Measurements from ENCODE around the gene CCL18. TPM values are rescaled to one million over a fixed set of nuclear protein-coding genes. Genes with fewer than 3 reads are reported as not detected.

The CCL18 gene
- polyA plus RNA-seq, 4 donors = 0.24 to 17.9 (median 1.0) TPM

DNA sequence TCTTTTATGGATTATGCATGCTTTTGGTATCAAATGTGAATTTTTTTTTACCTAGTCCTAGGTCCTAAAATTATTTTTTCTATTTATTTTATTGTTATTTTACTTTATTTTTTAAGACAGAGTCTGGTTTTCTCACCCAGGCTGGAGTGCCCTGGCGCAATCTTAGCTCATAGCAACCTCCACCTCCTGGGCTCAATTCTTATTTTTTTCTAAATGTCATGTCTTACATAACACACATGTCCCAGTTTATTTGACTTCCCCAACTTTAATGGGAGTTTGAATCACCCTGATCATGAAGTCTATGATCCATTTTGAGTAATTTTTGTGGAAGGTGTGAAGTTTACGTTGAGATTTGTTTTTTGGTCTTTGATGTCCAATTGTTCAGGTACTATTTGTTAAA is 3.3 kb upstream of the CCL18 start:
- H3K4me3 ChIP-seq (ENCODE audit: low read depth in 1 of 3, low read length in 3 of 3) = no peak overlapping the region
- FAIRE-seq (no peak), DNase-seq (no peak)
- H3K4me1 ChIP-seq (ENCODE audit: control insufficient read depth in 3 of 3, insufficient read depth in 2 of 3, low read depth in 1 of 3, low read length in 2 of 3) = no peaks in the 10 kb centered on the region
- 75 to 94% (median 86%) methylated on average over 2 of the region's 2 CpGs for WGBS, 3 donors
- no peaks in the 10 kb centered on the region for H3K27me3 ChIP-seq (ENCODE audit: control insufficient read depth in 3 of 3, insufficient read depth in 3 of 3, low read length in 3 of 3)
- no peaks in the 10 kb centered on the region for H3K36me3 ChIP-seq (ENCODE audit: control insufficient read depth in 3 of 3, insufficient read depth in 2 of 3, low read depth in 1 of 3, low read length in 3 of 3)
- H3K27ac ChIP-seq (ENCODE audit: low read depth in 1 of 3, low read length in 2 of 3) = no peak overlapping the region
- H3K9me3 ChIP-seq (ENCODE audit: control insufficient read depth in 2 of 2, insufficient read depth in 1 of 2, low read depth in 1 of 2, low read length in 1 of 2) = no peaks in the 10 kb centered on the region

DNA sequence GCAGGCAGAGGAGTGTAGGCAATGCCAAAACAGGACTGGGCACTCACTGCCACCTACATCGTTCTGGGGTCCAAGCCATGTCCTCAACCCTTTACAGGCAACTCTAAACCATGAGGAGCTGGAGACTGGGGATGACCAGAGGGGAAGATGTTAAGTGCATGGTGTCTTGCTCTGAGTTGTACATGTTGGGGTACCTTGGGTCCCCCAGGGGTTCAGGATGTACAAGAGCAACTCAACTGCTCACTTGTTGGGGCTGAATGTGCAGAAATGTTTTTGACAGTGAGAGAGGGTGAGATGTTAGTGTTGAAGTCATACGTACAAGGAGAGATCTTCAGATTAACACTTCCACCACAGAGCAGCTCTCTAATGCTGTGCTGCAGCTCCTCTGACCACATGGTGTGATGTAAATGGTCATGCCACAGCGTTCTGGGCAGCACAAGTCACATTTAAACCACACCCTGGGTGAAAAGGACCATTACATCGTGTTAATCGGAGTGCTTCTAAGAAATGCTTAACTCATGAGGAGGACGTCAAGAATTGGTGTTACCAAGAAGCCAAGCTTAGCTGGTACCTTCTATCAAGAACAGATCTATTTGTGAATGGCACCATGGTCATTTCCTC is 2.4 kb downstream of the CCL18 start:
- Histone ChIP-seq H3K4me1 (ENCODE audit: control insufficient read depth in 3 of 3, insufficient read depth in 2 of 3, low read depth in 1 of 3, low read length in 2 of 3) (no peaks in the 10 kb centered on the region), H3K4me3 (ENCODE audit: low read depth in 1 of 3, low read length in 3 of 3) (no peak overlapping the region), H3K27me3 (ENCODE audit: control insufficient read depth in 3 of 3, insufficient read depth in 3 of 3, low read length in 3 of 3) (no peaks in the 10 kb centered on the region), H3K36me3 (ENCODE audit: control insufficient read depth in 3 of 3, insufficient read depth in 2 of 3, low read depth in 1 of 3, low read length in 3 of 3) (no peaks in the 10 kb centered on the region), H3K9me3 (ENCODE audit: control insufficient read depth in 2 of 2, insufficient read depth in 1 of 2, low read depth in 1 of 2, low read length in 1 of 2) (no peaks in the 10 kb centered on the region), H3K27ac (ENCODE audit: low read depth in 1 of 3, low read length in 2 of 3) (peak overlapping the region in 1 of 3 donors; percentile 41)
- DNase-seq = peak in 1 of 2 donors; percentile 30
- 73 to 93% (median 77%) methylated on average over 6 of the region's 6 CpGs for WGBS, 3 donors
- no peak for FAIRE-seq

DNA sequence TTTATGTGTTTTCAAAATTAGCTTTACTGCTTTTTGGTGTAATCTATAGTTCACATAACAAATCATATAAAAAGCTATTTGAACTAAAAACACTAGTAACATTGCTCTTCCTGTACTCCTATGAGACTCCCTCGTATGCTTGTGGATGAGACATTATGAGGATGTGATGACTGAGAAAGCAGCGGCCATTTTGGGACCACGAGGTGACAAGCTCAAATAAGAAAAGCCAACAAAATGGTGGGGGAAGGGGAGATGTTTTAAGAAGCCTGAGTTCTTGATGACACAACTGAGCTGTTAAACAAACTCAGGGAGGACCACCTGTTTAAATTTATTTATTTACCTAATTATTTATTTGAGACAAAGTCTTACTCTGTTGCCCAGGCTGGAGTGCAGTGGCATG is 4.5 kb downstream of the CCL18 start:
- WGBS, 3 donors = 79 to 88% (median 80%) methylated on average over 3 of the region's 3 CpGs
- no peaks in the 10 kb centered on the region for H3K9me3 ChIP-seq (ENCODE audit: control insufficient read depth in 2 of 2, insufficient read depth in 1 of 2, low read depth in 1 of 2, low read length in 1 of 2)
- no peak for FAIRE-seq
- H3K4me1 ChIP-seq (ENCODE audit: control insufficient read depth in 3 of 3, insufficient read depth in 2 of 3, low read depth in 1 of 3, low read length in 2 of 3) = no peaks in the 10 kb centered on the region
- no peak overlapping the region for H3K4me3 ChIP-seq (ENCODE audit: low read depth in 1 of 3, low read length in 3 of 3)
- no peak overlapping the region for H3K27ac ChIP-seq (ENCODE audit: low read depth in 1 of 3, low read length in 2 of 3)
- H3K27me3 ChIP-seq (ENCODE audit: control insufficient read depth in 3 of 3, insufficient read depth in 3 of 3, low read length in 3 of 3) = no peaks in the 10 kb centered on the region
- H3K36me3 ChIP-seq (ENCODE audit: control insufficient read depth in 3 of 3, insufficient read depth in 2 of 3, low read depth in 1 of 3, low read length in 3 of 3) = no peaks in the 10 kb centered on the region
- no peak for DNase-seq

DNA sequence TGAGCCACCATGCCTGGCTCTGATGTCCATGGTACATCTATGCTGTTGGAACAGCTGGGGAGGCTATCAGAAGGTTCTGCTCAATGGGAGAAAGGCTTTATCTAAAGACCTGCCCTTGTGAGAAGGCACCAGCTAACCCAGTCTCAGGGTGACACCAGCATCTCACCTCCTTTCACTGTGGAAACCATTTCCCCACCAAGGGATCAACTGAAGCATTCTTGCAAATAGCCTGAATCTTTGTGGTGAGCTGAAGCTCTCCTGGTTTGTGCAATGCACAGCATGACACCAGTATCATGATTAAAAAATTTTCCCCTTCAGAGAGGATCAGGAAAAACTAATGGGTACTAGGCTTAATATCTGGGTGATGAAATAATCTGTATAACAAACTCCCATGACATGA is 5.1 kb downstream of the CCL18 start:
- no peaks in the 10 kb centered on the region for H3K9me3 ChIP-seq (ENCODE audit: control insufficient read depth in 2 of 2, insufficient read depth in 1 of 2, low read depth in 1 of 2, low read length in 1 of 2)
- no peaks in the 10 kb centered on the region for H3K27me3 ChIP-seq (ENCODE audit: control insufficient read depth in 3 of 3, insufficient read depth in 3 of 3, low read length in 3 of 3)
- no peaks in the 10 kb centered on the region for H3K36me3 ChIP-seq (ENCODE audit: control insufficient read depth in 3 of 3, insufficient read depth in 2 of 3, low read depth in 1 of 3, low read length in 3 of 3)
- DNase-seq (no peak), FAIRE-seq (no peak)
- no peak overlapping the region for H3K27ac ChIP-seq (ENCODE audit: low read depth in 1 of 3, low read length in 2 of 3)
- H3K4me3 ChIP-seq (ENCODE audit: low read depth in 1 of 3, low read length in 3 of 3) = no peak overlapping the region
- H3K4me1 ChIP-seq (ENCODE audit: control insufficient read depth in 3 of 3, insufficient read depth in 2 of 3, low read depth in 1 of 3, low read length in 2 of 3) = no peaks in the 10 kb centered on the region

DNA sequence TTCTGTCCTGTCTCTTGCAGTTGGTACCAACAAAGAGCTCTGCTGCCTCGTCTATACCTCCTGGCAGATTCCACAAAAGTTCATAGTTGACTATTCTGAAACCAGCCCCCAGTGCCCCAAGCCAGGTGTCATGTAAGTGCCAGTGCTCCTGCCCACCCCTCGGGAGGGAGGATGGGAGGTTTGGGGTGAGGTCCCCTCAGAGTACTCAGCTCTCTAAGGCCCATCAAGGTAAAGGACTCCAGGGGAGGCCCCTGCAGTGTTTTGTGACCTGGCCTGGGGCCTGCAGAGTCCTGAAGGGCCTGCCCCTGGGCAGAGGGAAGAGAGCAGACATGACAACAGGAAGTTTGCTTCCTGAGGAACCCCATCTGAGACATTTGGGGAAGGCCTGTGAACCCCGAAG is 6.4 kb downstream of the CCL18 start:
- WGBS, 3 donors = 74 to 84% (median 79%) methylated on average over 3 of the region's 3 CpGs

DNA sequence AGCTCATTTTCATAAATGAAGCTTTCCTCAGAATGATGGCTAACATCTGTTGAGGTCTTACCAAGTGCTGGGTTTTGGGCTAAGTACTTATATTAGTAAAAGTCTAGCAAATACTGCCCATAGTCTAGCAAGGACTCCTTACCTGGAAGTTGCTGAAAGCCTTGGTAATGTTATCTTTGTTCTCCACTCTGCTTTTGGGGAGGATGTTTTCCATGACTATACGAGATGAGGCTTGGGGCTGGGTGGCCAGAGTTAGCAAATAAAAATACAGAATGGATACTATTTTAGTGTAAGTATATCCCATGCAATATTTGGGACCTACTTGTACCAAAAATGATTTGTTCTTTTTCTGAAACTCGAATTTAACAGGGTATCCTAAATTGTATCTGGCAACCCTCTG is 7.7 kb downstream of the CCL18 start:
- H3K4me1 ChIP-seq (ENCODE audit: control insufficient read depth in 3 of 3, insufficient read depth in 2 of 3, low read depth in 1 of 3, low read length in 2 of 3) = no peaks in the 10 kb centered on the region
- FAIRE-seq = no peak
- WGBS, 3 donors = 75 to 81% (median 80%) methylated on average over 2 of the region's 2 CpGs

More for the DNA sequence above, 6.4 kb downstream of the CCL18 start:
- Histone ChIP-seq H3K9me3 (ENCODE audit: control insufficient read depth in 2 of 2, insufficient read depth in 1 of 2, low read depth in 1 of 2, low read length in 1 of 2) (no peaks in the 10 kb centered on the region), H3K4me3 (ENCODE audit: low read depth in 1 of 3, low read length in 3 of 3) (no peak overlapping the region), H3K27ac (ENCODE audit: low read depth in 1 of 3, low read length in 2 of 3) (no peak overlapping the region), H3K4me1 (ENCODE audit: control insufficient read depth in 3 of 3, insufficient read depth in 2 of 3, low read depth in 1 of 3, low read length in 2 of 3) (no peaks in the 10 kb centered on the region), H3K36me3 (ENCODE audit: control insufficient read depth in 3 of 3, insufficient read depth in 2 of 3, low read depth in 1 of 3, low read length in 3 of 3) (no peaks in the 10 kb centered on the region), H3K27me3 (ENCODE audit: control insufficient read depth in 3 of 3, insufficient read depth in 3 of 3, low read length in 3 of 3) (no peaks in the 10 kb centered on the region)
- DNase-seq (no peak), FAIRE-seq (no peak)

DNA sequence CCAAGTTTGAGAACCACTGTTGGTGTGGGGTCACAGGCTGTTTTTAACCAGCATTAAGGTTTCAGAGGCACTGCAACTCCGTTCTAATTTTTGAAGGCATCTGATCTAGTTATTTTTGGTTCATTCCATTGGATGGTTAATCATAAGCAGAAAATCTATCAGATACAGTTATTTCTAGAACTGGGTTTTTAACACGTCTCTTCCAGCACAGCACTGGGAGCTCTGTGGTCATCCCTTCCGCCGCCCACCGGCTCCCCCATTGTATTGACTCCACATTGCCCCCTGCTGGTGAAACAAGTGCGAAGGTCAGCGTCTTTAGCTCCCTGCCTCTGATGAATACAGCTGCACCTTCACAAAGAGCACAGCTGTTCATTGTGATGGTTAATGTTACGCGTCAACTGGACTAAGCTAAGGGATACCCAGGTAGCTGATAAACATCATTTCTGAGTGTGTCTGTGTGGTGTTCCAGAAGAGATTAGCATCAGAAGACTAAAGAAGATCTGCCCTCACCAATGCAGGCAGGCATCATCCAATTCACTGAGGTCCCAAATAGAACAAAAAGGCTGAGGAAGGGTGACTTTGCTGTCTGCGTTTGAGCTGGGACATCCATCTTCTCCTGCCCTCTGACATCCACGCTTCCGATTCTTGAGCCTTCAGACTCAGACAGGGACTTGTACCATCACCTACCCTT is 8.5 kb downstream of the CCL18 start:
- FAIRE-seq (no peak), DNase-seq (peak; percentile 76 to 78)
- Histone ChIP-seq H3K4me1 (ENCODE audit: control insufficient read depth in 3 of 3, insufficient read depth in 2 of 3, low read depth in 1 of 3, low read length in 2 of 3) (no peaks in the 10 kb centered on the region), H3K27ac (ENCODE audit: low read depth in 1 of 3, low read length in 2 of 3) (no peak overlapping the region), H3K27me3 (ENCODE audit: control insufficient read depth in 3 of 3, insufficient read depth in 3 of 3, low read length in 3 of 3) (peaks cover 0 to 5% (median 0%) of the 10 kb centered on the region in 3 donors), H3K36me3 (ENCODE audit: control insufficient read depth in 3 of 3, insufficient read depth in 2 of 3, low read depth in 1 of 3, low read length in 3 of 3) (no peaks in the 10 kb centered on the region), H3K9me3 (ENCODE audit: control insufficient read depth in 2 of 2, insufficient read depth in 1 of 2, low read depth in 1 of 2, low read length in 1 of 2) (no peaks in the 10 kb centered on the region), H3K4me3 (ENCODE audit: low read depth in 1 of 3, low read length in 3 of 3) (no peak overlapping the region)
- WGBS, 3 donors = 32 to 34% (median 32%) methylated on average over 12 of the region's 12 CpGs

More for the DNA sequence above, 7.7 kb downstream of the CCL18 start:
- Histone ChIP-seq H3K27me3 (ENCODE audit: control insufficient read depth in 3 of 3, insufficient read depth in 3 of 3, low read length in 3 of 3) (peaks cover 0 to 5% (median 0%) of the 10 kb centered on the region in 3 donors), H3K27ac (ENCODE audit: low read depth in 1 of 3, low read length in 2 of 3) (no peak overlapping the region), H3K4me3 (ENCODE audit: low read depth in 1 of 3, low read length in 3 of 3) (no peak overlapping the region), H3K9me3 (ENCODE audit: control insufficient read depth in 2 of 2, insufficient read depth in 1 of 2, low read depth in 1 of 2, low read length in 1 of 2) (no peaks in the 10 kb centered on the region), H3K36me3 (ENCODE audit: control insufficient read depth in 3 of 3, insufficient read depth in 2 of 3, low read depth in 1 of 3, low read length in 3 of 3) (no peaks in the 10 kb centered on the region)
- no peak for DNase-seq

DNA sequence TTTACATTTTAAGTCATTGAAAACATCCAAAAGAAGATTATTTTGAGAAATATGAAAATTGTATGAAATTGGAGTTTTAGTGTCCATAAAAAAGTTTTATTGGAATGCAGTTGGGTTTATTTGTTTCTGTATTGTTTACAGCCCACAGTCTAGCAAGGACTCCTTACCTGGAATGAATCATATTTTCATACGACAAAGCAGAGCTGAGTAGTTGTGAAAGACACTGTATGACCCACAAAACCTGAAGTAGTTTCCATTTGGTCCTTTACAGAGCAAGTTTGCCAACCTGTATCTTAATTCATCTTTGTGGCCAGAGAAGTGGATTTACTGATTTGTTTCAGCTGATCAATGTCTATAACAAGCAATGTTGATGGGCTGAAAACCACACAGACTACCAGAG is 10.3 kb downstream of the CCL18 start:
- Histone ChIP-seq H3K27ac (ENCODE audit: low read depth in 1 of 3, low read length in 2 of 3) (no peak overlapping the region), H3K27me3 (ENCODE audit: control insufficient read depth in 3 of 3, insufficient read depth in 3 of 3, low read length in 3 of 3) (peaks cover 0 to 5% (median 0%) of the 10 kb centered on the region in 3 donors), H3K9me3 (ENCODE audit: control insufficient read depth in 2 of 2, insufficient read depth in 1 of 2, low read depth in 1 of 2, low read length in 1 of 2) (no peaks in the 10 kb centered on the region), H3K36me3 (ENCODE audit: control insufficient read depth in 3 of 3, insufficient read depth in 2 of 3, low read depth in 1 of 3, low read length in 3 of 3) (no peaks in the 10 kb centered on the region), H3K4me3 (ENCODE audit: low read depth in 1 of 3, low read length in 3 of 3) (no peak overlapping the region), H3K4me1 (ENCODE audit: control insufficient read depth in 3 of 3, insufficient read depth in 2 of 3, low read depth in 1 of 3, low read length in 2 of 3) (no peaks in the 10 kb centered on the region)
- no peak for DNase-seq
- no peak for FAIRE-seq
- 68 to 76% (median 72%) methylated on average over 1 of the region's 1 CpG for WGBS, 3 donors

All from small intestine (tissue), 7 donors.